HepG2 (cell line): ENCODE results near the gene XPO5. TPM values are rescaled to one million over a fixed set of nuclear protein-coding genes. Genes with fewer than 3 reads are reported as not detected.

ENCODE experiments used
- CHD2 ChIP-seq: IDR thresholded peaks from 2 replicates; pipeline ENCODE4 v1.6.1; 2011; ENCODE audit warnings: low read depth, low read length, improper control_type of control experiment
- FOXK2 ChIP-seq: fragments of 450-650 bp; IDR thresholded peaks from 2 replicates; pipeline ENCODE4 v1.6.1; 2016
- KDM3A ChIP-seq: IDR thresholded peaks from 2 replicates; pipeline ENCODE4 v1.6.1; 2018; ENCODE audit warnings: low read depth, missing compliant biosample characterization
- KLF9 ChIP-seq: IDR thresholded peaks from 2 replicates; pipeline ENCODE4 v1.6.1; 2016; ENCODE audit warnings: low read depth
- RFX1 ChIP-seq: fragments of 450-650 bp; IDR thresholded peaks from 2 replicates; pipeline ENCODE4 v1.6.1; 2017
- ZNF234 ChIP-seq: sonication (generic); formaldehyde crosslinking; conservative IDR thresholded peaks from 2 replicates; pipeline ENCODE4 v1.5.1; 2020; ENCODE audit warnings: mild to moderate bottlenecking, missing genetic modification reagents
- ZNF749 ChIP-seq: sonication (generic); formaldehyde crosslinking; IDR thresholded peaks from 2 replicates; pipeline ENCODE4 v1.8.0; 2022; ENCODE audit warnings: mild to moderate bottlenecking, missing genetic modification reagents, moderate library complexity, borderline replicate concordance
- polyA plus RNA-seq, 8 experiments: library from polyadenylated mRNA; depleted of rRNA in 3 of 8; stranded (reverse) in 7 of 8; unstranded in 1 of 8; fragments of >200 nt; fragmentation: Illumina TruSeq in 4 of 8; extraction: Trizol in 4 of 8; gene quantifications; 2 replicates each; pipeline versions ENCODE4 v1.2.1 to v1.2.3, GENCODE V29; 2011 to 2016; ENCODE audit warnings: low read depth in 4 of 8, missing spikeins in 1 of 8, mixed read lengths in 1 of 8; ENCODE audit not compliant: insufficient read depth in 1 of 8
- total RNA-seq, 5 experiments: library from RNA; depleted of rRNA; stranded (reverse); fragments of >200 nt; fragmentation: Illumina TruSeq; extraction: Trizol; gene quantifications; 2 replicates each; pipeline ENCODE4 v1.2.3, GENCODE V29; 2016; ENCODE audit warnings: low read depth in 1 of 5
- TF ChIP-seq, protein P1 (sequence below): sonication (generic); formaldehyde crosslinking; IDR thresholded peaks from 2 replicates; pipeline ENCODE4 v1.4.0; 2020; ENCODE audit warnings: missing genetic modification reagents
- TF ChIP-seq, protein P2 (sequence below): fragments of 450-650 bp; IDR thresholded peaks from 2 replicates; pipeline ENCODE4 v1.6.1; 2017
- TF ChIP-seq, protein P3 (sequence below): IDR thresholded peaks from 2 replicates; pipeline ENCODE4 v1.4.0; 2020; ENCODE audit warnings: mild to moderate bottlenecking, missing genetic modification reagents
- TF ChIP-seq, protein P4 (sequence below), 2 experiments: sonication (generic) in 1 of 2; formaldehyde crosslinking in 1 of 2; IDR thresholded peaks; 2 replicates each; pipeline versions ENCODE4 v1.6.1 to v1.9.0; 2014 to 2022; ENCODE audit warnings: antibody characterized with exemption in 1 of 2, borderline replicate concordance in 1 of 2, inconsistent platforms in 1 of 2, low read depth in 1 of 2, missing genetic modification reagents in 1 of 2

XPO5 gene
- total and polyA plus RNA-seq, 2 of the 13 experiments (the other 11 are each of a cell fraction or from before 2014, with no cell fraction given): 52.2 to 68.0 TPM

DNA sequence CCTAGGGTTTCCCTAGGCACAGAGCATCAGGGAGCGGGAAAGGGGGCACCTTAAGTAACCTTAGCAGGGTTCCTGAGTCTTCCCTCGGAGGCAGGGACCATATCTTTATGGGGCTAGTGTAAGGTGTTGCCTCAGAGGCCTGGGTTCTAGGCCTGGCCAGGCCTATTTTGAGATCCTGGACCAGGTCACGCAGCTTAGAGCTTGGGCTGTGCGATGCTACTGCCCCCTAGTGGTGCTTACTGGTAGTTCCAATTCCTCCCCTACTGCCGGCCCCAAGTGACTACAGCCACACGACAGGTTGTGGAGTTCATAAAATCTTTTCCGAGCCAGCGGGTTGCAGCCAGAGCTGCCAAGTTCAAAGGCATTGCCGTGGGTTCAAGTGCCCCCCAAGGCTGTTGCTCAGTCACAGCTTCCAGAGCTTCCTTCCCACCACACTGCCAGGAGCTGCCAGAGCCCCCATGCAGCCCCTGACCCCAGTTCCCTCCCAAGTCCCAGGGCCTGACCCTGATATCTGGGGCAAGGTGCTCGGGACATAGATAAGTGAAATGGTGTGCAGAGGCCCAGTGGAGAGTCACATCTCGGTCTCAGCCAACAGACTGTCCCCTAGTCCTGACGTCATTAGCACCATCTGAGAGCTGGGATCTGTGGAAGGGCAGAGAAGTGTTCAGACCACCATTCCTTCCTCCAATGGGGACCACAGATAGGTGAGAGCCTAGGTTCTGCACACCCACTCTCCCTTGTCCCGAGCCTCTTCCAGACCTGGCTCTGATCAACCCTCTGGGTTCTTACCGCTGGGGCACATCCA, 69.0 kb downstream of the XPO5 start (continued):
- TF ChIP-seq, protein P1, sequence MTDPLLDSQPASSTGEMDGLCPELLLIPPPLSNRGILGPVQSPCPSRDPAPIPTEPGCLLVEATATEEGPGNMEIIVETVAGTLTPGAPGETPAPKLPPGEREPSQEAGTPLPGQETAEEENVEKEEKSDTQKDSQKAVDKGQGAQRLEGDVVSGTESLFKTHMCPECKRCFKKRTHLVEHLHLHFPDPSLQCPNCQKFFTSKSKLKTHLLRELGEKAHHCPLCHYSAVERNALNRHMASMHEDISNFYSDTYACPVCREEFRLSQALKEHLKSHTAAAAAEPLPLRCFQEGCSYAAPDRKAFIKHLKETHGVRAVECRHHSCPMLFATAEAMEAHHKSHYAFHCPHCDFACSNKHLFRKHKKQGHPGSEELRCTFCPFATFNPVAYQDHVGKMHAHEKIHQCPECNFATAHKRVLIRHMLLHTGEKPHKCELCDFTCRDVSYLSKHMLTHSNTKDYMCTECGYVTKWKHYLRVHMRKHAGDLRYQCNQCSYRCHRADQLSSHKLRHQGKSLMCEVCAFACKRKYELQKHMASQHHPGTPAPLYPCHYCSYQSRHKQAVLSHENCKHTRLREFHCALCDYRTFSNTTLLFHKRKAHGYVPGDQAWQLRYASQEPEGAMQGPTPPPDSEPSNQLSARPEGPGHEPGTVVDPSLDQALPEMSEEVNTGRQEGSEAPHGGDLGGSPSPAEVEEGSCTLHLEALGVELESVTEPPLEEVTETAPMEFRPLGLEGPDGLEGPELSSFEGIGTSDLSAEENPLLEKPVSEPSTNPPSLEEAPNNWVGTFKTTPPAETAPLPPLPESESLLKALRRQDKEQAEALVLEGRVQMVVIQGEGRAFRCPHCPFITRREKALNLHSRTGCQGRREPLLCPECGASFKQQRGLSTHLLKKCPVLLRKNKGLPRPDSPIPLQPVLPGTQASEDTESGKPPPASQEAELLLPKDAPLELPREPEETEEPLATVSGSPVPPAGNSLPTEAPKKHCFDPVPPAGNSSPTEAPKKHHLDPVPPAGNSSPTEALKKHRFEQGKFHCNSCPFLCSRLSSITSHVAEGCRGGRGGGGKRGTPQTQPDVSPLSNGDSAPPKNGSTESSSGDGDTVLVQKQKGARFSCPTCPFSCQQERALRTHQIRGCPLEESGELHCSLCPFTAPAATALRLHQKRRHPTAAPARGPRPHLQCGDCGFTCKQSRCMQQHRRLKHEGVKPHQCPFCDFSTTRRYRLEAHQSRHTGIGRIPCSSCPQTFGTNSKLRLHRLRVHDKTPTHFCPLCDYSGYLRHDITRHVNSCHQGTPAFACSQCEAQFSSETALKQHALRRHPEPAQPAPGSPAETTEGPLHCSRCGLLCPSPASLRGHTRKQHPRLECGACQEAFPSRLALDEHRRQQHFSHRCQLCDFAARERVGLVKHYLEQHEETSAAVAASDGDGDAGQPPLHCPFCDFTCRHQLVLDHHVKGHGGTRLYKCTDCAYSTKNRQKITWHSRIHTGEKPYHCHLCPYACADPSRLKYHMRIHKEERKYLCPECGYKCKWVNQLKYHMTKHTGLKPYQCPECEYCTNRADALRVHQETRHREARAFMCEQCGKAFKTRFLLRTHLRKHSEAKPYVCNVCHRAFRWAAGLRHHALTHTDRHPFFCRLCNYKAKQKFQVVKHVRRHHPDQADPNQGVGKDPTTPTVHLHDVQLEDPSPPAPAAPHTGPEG (CRISPR knock-in tag): no peak
- TF ChIP-seq RFX1 (no peak), FOXK2 (no peak), ZNF749 (CRISPR knock-in tag) (no peak), KLF9 (CRISPR knock-in tag) (no peak), KDM3A (CRISPR knock-in tag) (no peak), CHD2 (no peak), ZNF234 (CRISPR knock-in tag) (0 out of 2 replicates have a peak, but pooled peaks have one; percentile 80)
- TF ChIP-seq, protein P2, sequence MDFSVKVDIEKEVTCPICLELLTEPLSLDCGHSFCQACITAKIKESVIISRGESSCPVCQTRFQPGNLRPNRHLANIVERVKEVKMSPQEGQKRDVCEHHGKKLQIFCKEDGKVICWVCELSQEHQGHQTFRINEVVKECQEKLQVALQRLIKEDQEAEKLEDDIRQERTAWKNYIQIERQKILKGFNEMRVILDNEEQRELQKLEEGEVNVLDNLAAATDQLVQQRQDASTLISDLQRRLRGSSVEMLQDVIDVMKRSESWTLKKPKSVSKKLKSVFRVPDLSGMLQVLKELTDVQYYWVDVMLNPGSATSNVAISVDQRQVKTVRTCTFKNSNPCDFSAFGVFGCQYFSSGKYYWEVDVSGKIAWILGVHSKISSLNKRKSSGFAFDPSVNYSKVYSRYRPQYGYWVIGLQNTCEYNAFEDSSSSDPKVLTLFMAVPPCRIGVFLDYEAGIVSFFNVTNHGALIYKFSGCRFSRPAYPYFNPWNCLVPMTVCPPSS: no peak
- TF ChIP-seq, protein P3, sequence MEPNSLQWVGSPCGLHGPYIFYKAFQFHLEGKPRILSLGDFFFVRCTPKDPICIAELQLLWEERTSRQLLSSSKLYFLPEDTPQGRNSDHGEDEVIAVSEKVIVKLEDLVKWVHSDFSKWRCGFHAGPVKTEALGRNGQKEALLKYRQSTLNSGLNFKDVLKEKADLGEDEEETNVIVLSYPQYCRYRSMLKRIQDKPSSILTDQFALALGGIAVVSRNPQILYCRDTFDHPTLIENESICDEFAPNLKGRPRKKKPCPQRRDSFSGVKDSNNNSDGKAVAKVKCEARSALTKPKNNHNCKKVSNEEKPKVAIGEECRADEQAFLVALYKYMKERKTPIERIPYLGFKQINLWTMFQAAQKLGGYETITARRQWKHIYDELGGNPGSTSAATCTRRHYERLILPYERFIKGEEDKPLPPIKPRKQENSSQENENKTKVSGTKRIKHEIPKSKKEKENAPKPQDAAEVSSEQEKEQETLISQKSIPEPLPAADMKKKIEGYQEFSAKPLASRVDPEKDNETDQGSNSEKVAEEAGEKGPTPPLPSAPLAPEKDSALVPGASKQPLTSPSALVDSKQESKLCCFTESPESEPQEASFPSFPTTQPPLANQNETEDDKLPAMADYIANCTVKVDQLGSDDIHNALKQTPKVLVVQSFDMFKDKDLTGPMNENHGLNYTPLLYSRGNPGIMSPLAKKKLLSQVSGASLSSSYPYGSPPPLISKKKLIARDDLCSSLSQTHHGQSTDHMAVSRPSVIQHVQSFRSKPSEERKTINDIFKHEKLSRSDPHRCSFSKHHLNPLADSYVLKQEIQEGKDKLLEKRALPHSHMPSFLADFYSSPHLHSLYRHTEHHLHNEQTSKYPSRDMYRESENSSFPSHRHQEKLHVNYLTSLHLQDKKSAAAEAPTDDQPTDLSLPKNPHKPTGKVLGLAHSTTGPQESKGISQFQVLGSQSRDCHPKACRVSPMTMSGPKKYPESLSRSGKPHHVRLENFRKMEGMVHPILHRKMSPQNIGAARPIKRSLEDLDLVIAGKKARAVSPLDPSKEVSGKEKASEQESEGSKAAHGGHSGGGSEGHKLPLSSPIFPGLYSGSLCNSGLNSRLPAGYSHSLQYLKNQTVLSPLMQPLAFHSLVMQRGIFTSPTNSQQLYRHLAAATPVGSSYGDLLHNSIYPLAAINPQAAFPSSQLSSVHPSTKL (CRISPR knock-in tag): peak; percentile 25; the same call in 1 of the 2 replicates
- TF ChIP-seq, protein P4, sequence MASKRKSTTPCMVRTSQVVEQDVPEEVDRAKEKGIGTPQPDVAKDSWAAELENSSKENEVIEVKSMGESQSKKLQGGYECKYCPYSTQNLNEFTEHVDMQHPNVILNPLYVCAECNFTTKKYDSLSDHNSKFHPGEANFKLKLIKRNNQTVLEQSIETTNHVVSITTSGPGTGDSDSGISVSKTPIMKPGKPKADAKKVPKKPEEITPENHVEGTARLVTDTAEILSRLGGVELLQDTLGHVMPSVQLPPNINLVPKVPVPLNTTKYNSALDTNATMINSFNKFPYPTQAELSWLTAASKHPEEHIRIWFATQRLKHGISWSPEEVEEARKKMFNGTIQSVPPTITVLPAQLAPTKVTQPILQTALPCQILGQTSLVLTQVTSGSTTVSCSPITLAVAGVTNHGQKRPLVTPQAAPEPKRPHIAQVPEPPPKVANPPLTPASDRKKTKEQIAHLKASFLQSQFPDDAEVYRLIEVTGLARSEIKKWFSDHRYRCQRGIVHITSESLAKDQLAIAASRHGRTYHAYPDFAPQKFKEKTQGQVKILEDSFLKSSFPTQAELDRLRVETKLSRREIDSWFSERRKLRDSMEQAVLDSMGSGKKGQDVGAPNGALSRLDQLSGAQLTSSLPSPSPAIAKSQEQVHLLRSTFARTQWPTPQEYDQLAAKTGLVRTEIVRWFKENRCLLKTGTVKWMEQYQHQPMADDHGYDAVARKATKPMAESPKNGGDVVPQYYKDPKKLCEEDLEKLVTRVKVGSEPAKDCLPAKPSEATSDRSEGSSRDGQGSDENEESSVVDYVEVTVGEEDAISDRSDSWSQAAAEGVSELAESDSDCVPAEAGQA (IDR thresholded peaks at IDR 0.05; ENCODE audit: low read depth): no peak
- TF ChIP-seq, protein P4 (CRISPR knock-in tag; IDR thresholded peaks at IDR 0.05; ENCODE audit: borderline replicate concordance): no peak
